HUES64 (cell line): Measurements from ENCODE around the gene SRGAP1.
"Not testable (repeated sequence)": the region's sequence is repeated elsewhere in the genome, so short reads cannot be mapped to it uniquely, and the experiment has no call there.

Experiments
- H3K27ac ChIP-seq: 2 replicates; pipeline ENCODE4 v1.7.0; 2013; ENCODE audit warnings: low read depth, low read length, inconsistent platforms
- H3K27me3 ChIP-seq: 2 replicates; pipeline ENCODE4 v1.6.1; 2013; ENCODE audit warnings: mild to moderate bottlenecking, low read length; ENCODE audit not compliant: insufficient read depth
- H3K36me3 ChIP-seq: 2 replicates; pipeline ENCODE4 v1.6.1; 2013; ENCODE audit warnings: mild to moderate bottlenecking, low read length; ENCODE audit not compliant: insufficient read depth
- H3K4me1 ChIP-seq: 2 replicates; pipeline ENCODE4 v1.6.1; 2013; ENCODE audit warnings: mild to moderate bottlenecking, low read length, moderate library complexity; ENCODE audit not compliant: insufficient read depth
- H3K4me3 ChIP-seq: 2 replicates; pipeline ENCODE4 v1.5.1; 2013; ENCODE audit warnings: mild to moderate bottlenecking, low read length, moderate library complexity
- H3K9ac ChIP-seq: 2 replicates; pipeline ENCODE4 v1.6.1; 2013; ENCODE audit warnings: mild to moderate bottlenecking, low read depth, low read length
- H3K9me3 ChIP-seq: 2 replicates; pipeline ENCODE4 v1.6.1; 2013; ENCODE audit warnings: low read depth, low read length; ENCODE audit not compliant: insufficient read depth
- WGBS: fragments of 150-250, 120-280 bp; methylation state at CpG from one replicate; pipeline ENCODE4 v1.1.7; 2013; ENCODE audit warnings: missing lambda C conversion rate; 5-methylcytosine and 5-hydroxymethylcytosine counted together

The SRGAP1 gene

DNA sequence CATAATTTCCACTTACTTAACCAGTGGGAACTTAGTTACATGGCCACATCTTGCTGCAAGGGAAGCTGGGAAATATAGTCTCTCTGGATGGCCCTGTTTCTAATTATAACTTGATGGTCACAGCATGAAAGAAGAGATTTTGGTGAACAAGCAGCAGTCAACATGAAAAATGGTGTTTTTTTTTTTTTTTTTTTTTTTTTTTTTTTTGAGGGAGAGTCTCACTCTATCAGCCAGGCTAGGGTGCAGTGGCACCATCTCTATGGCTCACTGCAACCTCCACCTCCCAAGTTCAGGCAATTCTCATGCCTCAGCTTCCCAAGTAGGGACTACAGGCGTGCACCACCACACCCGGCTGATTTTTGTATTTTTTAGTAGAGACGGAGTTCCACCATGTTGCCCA lies 10.8 kb downstream of the SRGAP1 start:
- no peaks in the 10 kb centered on the region for H3K9me3 ChIP-seq
- no peaks in the 10 kb centered on the region for H3K4me1 ChIP-seq
- WGBS: 95% methylated on average over 3 of the region's 3 CpGs
- no peak overlapping the region for H3K9ac ChIP-seq
- H3K27ac ChIP-seq: no peak overlapping the region
- H3K36me3 ChIP-seq: no peaks in the 10 kb centered on the region
- no peaks in the 10 kb centered on the region for H3K27me3 ChIP-seq
- H3K4me3 ChIP-seq: no peak overlapping the region

DNA sequence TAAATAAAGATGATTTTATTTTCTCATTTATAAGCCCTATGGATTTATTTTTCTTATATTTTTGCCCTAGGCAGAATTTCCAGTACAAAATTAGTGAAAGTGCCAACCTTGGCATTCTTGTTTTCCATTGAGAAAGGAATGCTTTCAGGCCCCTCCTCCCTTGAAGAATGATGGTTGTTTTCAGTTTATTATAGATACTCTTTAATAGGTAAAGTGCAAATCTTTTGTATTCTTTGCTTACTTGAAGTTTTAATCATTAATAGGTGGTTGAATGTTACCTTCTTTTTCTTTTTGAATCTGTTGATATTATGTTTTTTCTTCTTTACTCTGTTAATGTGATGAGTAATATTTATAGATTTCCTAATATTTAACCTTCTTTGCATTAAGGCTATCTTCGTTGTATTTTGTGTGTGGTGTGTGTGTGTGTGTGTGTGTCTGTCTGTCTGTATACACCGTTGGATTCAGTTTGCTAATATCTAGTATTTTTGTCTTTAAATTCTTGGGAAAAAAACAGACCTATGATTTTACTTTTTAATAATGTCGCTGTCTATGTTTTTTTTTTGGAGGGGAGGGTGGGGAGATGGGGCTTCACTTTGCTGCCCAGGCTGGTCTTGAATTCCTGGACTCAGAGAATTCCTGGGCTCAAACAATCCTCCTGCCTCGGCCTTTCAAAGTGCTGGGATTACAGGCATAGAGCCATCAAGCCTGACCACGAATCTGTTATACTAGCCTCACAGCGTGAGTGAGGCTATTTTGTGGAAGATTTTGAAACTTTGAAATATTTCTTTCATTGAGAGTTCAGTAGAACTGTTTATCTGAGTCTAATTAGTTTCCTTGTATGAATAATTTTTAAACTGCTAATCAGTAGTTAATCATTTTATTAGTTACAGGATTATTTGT lies 13.5 kb downstream of the SRGAP1 start:
- WGBS: 91% methylated on average over 6 of the region's 6 CpGs
- H3K4me1 ChIP-seq: peaks cover 11% of the 10 kb centered on the region
- H3K27ac ChIP-seq: no peak overlapping the region
- no peak overlapping the region for H3K9ac ChIP-seq
- no peaks in the 10 kb centered on the region for H3K9me3 ChIP-seq
- no peaks in the 10 kb centered on the region for H3K27me3 ChIP-seq
- H3K36me3 ChIP-seq: no peaks in the 10 kb centered on the region
- H3K4me3 ChIP-seq: no peak overlapping the region

DNA sequence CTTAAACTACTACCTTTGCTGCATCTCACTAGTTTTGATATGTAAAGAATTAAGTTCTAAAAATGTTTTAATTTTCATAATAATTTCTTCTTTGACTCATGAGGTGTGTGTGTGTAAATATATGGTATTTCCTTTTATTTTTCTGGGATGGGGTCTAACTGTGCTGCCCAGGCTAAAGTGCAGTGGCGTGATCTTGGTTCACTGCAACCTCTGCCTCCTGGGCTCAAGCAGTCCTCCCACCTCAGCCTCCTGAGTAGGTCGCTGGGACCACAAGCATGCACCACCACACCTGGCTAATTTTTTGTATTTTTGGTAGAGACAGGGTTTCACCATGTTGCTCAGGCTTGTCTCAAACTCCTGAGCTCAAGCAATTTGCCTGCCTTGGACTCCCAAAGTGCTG lies 15.4 kb downstream of the SRGAP1 start:
- not testable (repeated sequence) for H3K4me3 ChIP-seq, H3K27me3 ChIP-seq, H3K27ac ChIP-seq, H3K9me3 ChIP-seq, H3K9ac ChIP-seq, H3K36me3 ChIP-seq
- H3K4me1 ChIP-seq: peaks cover 24% of the 10 kb centered on the region
- WGBS: 95% methylated on average over 2 of the region's 2 CpGs

DNA sequence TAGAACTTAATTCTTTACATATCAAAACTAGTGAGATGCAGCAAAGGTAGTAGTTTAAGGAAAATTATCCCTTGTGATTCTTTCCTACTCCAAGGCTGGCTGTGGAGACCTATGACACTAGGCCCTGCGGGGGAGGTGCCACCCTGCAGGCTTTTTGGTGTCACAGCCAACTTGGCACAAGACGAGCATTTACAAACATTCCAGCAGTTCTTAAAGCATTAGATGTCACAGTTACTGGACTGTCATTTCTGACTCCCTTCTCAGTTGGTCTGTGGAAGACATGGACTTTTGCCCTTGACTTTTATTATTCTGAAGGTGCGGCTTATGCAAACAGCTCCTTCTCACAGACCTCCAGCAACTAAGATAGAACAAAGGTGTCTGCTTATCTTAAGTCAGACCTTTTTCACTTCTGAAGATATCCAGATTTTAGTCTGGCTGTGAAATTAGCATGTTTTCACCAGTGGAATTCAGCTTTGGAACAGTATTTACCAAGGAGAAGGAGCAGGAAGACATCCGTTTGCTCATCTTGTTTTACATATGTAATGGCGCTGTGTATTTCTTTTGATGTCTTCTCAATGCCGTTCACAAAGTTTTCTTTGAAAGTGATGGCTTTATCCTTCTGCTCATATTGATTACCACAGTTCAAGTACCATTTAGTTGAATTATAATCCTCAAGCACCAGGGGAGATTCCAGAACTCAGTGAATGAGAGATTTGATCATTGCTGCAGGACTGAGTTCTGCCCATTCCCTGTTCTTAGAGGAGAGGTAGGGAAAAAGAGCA lies 17.9 kb downstream of the SRGAP1 start:
- Histone ChIP-seq H3K4me1 (peaks cover 36% of the 10 kb centered on the region), H3K27ac (peak overlapping the region; percentile 36; the same call in 1 of the 2 replicates), H3K27me3 (no peaks in the 10 kb centered on the region), H3K4me3 (no peak overlapping the region), H3K9ac (no peak overlapping the region), H3K36me3 (no peaks in the 10 kb centered on the region), H3K9me3 (no peaks in the 10 kb centered on the region)
- WGBS: 48% methylated on average over 6 of the region's 6 CpGs

DNA sequence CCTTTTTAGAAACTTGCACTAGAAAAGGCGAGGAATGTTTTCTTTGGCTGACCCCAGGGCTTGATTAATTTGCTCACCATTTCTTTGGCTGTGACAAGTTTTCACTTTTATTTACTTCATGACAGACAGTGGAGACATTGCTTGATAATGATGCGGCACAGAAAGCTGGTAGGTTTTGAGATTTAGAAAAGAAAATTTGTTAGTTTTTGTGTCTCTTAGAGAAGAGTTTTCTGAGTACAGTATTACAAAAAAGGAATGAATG lies 18.4 kb downstream of the SRGAP1 start:
- Histone ChIP-seq H3K9ac (no peak overlapping the region), H3K9me3 (no peaks in the 10 kb centered on the region), H3K27ac (no peak overlapping the region; the same call in 1 of the 2 replicates), H3K4me3 (no peak overlapping the region), H3K27me3 (no peaks in the 10 kb centered on the region), H3K4me1 (peaks cover 36% of the 10 kb centered on the region), H3K36me3 (no peaks in the 10 kb centered on the region)
- 86% methylated on average over 2 of the region's 2 CpGs for WGBS

DNA sequence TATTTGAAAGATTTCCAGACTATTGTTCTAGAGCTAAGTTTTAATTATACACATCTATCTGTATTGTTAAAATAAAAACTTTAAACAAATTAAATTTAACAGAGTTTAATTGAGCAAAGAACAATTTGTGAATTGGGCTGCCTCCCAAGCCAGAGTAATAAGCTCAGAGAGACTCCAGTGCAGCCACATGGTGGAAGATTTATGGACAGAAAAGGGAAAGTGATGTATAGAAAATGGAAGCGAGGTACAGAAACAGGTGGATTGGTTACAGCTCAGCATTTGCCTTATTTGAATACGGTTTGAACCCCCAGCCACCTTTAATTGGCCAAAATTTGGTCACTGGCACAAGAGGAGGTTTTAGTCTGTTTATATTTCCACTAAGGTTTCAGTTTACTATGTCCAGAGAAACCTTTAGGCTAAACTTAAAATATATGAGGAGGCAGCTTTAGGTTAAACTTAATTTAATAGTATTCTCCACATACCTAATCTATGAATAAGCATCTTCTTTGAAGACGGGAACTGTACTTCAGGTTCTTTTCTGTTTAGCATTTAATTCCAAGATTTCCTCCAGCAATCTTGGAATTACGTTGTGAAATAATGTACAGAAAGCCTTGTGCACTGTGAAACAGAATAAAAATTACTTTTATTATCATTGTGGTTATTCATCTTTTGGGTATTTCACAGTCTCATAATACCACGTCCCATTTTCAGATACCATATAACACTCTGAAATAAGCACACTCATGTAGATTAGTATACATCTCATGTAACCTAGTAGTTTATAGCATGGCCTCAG lies 19.4 kb downstream of the SRGAP1 start:
- H3K4me3 ChIP-seq: no peak overlapping the region
- peaks cover 36% of the 10 kb centered on the region for H3K4me1 ChIP-seq
- H3K27me3 ChIP-seq: no peaks in the 10 kb centered on the region
- no peak overlapping the region for H3K9ac ChIP-seq
- no peak overlapping the region for H3K27ac ChIP-seq
- no peaks in the 10 kb centered on the region for H3K9me3 ChIP-seq
- 94% methylated on average over 4 of the region's 5 CpGs for WGBS
- H3K36me3 ChIP-seq: no peaks in the 10 kb centered on the region

DNA sequence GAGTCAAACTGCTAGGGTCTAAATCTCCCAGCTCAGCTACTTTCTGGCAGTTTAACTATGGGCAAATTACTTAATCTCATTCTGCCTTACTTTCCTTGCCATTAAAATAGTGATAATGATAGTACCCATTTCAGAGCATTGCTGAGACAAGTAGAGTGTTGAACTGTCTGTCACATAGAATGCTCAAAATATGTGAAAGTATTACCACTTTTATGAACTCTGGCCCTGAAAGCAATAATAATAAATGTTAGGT lies 19.9 kb downstream of the SRGAP1 start:
- H3K4me3 ChIP-seq: no peak overlapping the region
- H3K36me3 ChIP-seq: no peaks in the 10 kb centered on the region
- H3K9me3 ChIP-seq: no peaks in the 10 kb centered on the region
- no peak overlapping the region for H3K9ac ChIP-seq
- no peak overlapping the region for H3K27ac ChIP-seq
- no peaks in the 10 kb centered on the region for H3K27me3 ChIP-seq
- H3K4me1 ChIP-seq: peaks cover 37% of the 10 kb centered on the region

DNA sequence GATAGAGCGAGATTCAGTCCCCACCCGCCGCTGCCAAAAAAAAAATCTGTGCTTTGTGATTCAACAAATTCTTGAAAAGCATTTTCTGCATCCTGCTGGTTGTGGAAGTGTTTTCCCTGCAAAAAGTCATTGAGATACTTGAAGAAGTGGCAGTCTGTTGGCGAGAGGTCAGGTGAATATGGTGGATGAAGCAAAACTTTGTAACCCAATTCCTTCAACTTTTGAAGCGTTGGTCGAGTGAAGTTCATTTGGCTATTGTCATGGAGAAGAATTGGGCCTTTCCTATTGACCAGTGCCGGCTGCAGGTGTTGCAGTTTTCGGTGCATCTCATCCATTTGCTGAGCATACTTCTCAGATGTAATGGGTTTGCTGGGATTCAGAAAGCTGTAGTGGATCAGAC lies 20.9 kb downstream of the SRGAP1 start:
- no peak overlapping the region for H3K4me3 ChIP-seq
- H3K36me3 ChIP-seq: no peaks in the 10 kb centered on the region
- WGBS: 65% methylated on average over 8 of the region's 8 CpGs
- H3K9me3 ChIP-seq: no peaks in the 10 kb centered on the region
- no peak overlapping the region for H3K27ac ChIP-seq
- no peaks in the 10 kb centered on the region for H3K27me3 ChIP-seq
- H3K9ac ChIP-seq: no peak overlapping the region
- H3K4me1 ChIP-seq: peaks cover 44% of the 10 kb centered on the region

DNA sequence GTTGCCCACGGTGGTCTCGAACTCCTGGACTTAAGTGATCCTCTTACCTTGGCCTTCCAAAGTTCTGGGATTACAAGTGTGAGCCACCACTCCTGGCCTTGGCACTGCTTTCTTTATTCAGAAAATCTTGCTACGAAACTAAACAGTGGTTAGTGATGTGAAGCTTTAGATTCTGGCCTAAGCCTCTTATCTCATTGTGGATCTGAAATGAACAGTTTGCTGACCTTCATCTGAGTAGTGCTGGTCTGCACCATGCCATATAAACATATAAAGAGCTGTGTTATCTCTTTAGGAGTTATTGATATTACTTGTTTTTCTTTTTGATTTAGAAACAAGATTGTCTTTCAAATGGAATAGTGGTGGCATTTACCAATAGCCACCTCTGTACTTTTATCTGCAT lies 22.6 kb downstream of the SRGAP1 start:
- Histone ChIP-seq H3K27me3 (no peaks in the 10 kb centered on the region), H3K9ac (no peak overlapping the region), H3K4me3 (no peak overlapping the region), H3K4me1 (peaks cover 52% of the 10 kb centered on the region), H3K9me3 (no peaks in the 10 kb centered on the region), H3K36me3 (no peaks in the 10 kb centered on the region), H3K27ac (no peak overlapping the region)
- WGBS: 98% methylated on average over 3 of the region's 3 CpGs

DNA sequence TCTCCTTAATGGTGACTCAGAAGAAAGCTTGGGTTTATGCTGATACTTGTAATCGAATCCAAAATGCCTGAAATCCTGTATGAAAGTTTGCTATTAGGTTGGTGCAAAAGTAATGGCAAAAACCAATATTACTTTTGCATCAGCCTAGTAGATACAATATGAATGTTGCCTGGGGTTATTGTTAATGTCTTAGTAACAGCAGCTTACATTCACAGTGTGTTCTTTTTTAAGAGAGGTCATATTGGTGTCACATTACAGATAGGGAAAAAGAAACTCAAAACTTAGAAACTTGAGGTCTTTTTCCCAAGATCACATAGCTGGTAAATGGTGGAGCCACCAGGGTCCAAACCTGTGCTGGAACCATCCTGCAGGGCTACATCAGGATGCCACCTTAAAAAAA lies 25.2 kb downstream of the SRGAP1 start:
- no peaks in the 10 kb centered on the region for H3K9me3 ChIP-seq

DNA sequence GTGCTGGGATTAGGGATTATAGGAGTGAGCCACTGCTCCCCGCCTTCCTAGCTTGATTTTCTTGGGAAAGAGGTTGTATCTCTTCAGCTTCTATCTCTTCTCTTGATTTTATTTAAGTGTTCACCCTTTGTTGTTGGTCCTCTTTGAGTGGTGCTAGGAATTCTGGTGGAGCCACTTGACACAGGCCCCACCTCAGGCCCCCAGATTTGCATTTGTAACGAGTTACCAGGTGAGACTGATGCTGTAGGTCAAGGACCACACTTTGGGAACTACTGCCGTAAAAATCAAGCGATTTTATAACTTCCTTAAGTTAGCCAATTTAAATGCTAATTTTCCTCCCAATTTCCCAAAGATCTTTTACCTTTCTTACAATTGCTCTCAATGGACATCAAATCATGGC lies 26.3 kb downstream of the SRGAP1 start:
- Histone ChIP-seq H3K27me3 (no peaks in the 10 kb centered on the region), H3K4me1 (peaks cover 23% of the 10 kb centered on the region), H3K9ac (no peak overlapping the region), H3K9me3 (no peaks in the 10 kb centered on the region), H3K27ac (no peak overlapping the region), H3K36me3 (no peaks in the 10 kb centered on the region), H3K4me3 (no peak overlapping the region)
- 71% methylated on average over 3 of the region's 4 CpGs for WGBS

More for the DNA sequence above, 25.2 kb downstream of the SRGAP1 start:
- no peak overlapping the region for H3K9ac ChIP-seq
- H3K27me3 ChIP-seq: no peaks in the 10 kb centered on the region
- 100% methylated on average over 1 of the region's 1 CpG for WGBS
- H3K36me3 ChIP-seq: no peaks in the 10 kb centered on the region
- H3K4me3 ChIP-seq: no peak overlapping the region
- no peak overlapping the region for H3K27ac ChIP-seq
- H3K4me1 ChIP-seq: peaks cover 31% of the 10 kb centered on the region
